CD8-positive, alpha-beta memory T cell (primary cell): ENCODE results near the gene ZNF41. TPM values are rescaled to one million over a fixed set of nuclear protein-coding genes. Genes with fewer than 3 reads are reported as not detected.
"Not testable (repeated sequence)": the region's sequence is repeated elsewhere in the genome, so short reads cannot be mapped to it uniquely, and the experiment has no call there.

ENCODE experiments used
- CTCF ChIA-PET: fragments of 350-600 bp; sonication (Branson Sonifier 250); formaldehyde crosslinking; loops from one replicate; lab custom pipeline; 2021; ENCODE audit warnings: antibody characterized with exemption; lab: Charles Lee
- POLR2A ChIA-PET: fragments of 350-600 bp; sonication (Branson Sonifier 250); formaldehyde crosslinking; loops from one replicate; lab custom pipeline; 2021; ENCODE audit warnings: antibody characterized with exemption; lab: Charles Lee
- DNase-seq, 5 donors: peaks; one replicate each; pipeline versions ENCODE4 v3.0.0 to v3.0.0-alpha.2; 2020 to 2022; ENCODE audit warnings: mixed read lengths in 1 of 5
- H3K27ac ChIP-seq: one replicate; pipeline ENCODE4 v1.7.0; 2013; ENCODE audit warnings: low read depth, mild to moderate bottlenecking, low read length, moderate library complexity
- H3K27me3 ChIP-seq: 2 replicates; pipeline ENCODE4 v1.7.0; 2013; ENCODE audit warnings: low read length, mild to moderate bottlenecking; ENCODE audit not compliant: insufficient read depth, poor library complexity, severe bottlenecking
- H3K36me3 ChIP-seq: 2 replicates; pipeline ENCODE4 v1.7.0; 2013; ENCODE audit warnings: mild to moderate bottlenecking, low read length, moderate library complexity; ENCODE audit not compliant: insufficient read depth
- H3K4me1 ChIP-seq: 2 replicates; pipeline ENCODE4 v1.7.0; 2013; ENCODE audit warnings: mild to moderate bottlenecking, low read length, moderate library complexity; ENCODE audit not compliant: insufficient read depth
- H3K4me3 ChIP-seq: 2 replicates; pipeline ENCODE4 v1.7.0; 2013; ENCODE audit warnings: mild to moderate bottlenecking, low read length
- H3K9me3 ChIP-seq: 2 replicates; pipeline ENCODE4 v1.7.0; 2013; ENCODE audit warnings: mild to moderate bottlenecking, low read length
- H3K27ac Mint-ChIP-seq, 8 donors: one replicate each; pipeline ENCODE4 v1.8.0; 2020 to 2021; ENCODE audit warnings: mixed read lengths in 8 of 8, mild to moderate bottlenecking in 6 of 8, inconsistent platforms in 3 of 8, moderate library complexity in 3 of 8
- H3K27me3 Mint-ChIP-seq, 2 donors: one replicate each; pipeline ENCODE4 v1.8.0; 2020 to 2021; ENCODE audit warnings: mixed read lengths in 2 of 2, mild to moderate bottlenecking in 1 of 2, moderate library complexity in 1 of 2
- H3K36me3 Mint-ChIP-seq, 3 donors: one replicate each; pipeline ENCODE4 v1.8.0; 2020 to 2021; ENCODE audit warnings: mixed read lengths in 3 of 3, inconsistent platforms in 1 of 3, mild to moderate bottlenecking in 1 of 3
- H3K4me1 Mint-ChIP-seq, 3 donors: one replicate each; pipeline ENCODE4 v1.8.0; 2020 to 2021; ENCODE audit warnings: mixed read lengths in 3 of 3, inconsistent platforms in 1 of 3, mild to moderate bottlenecking in 1 of 3
- H3K4me3 Mint-ChIP-seq, 7 donors: one replicate each; pipeline ENCODE4 v1.8.0; 2020 to 2021; ENCODE audit warnings: mixed read lengths in 7 of 7, mild to moderate bottlenecking in 6 of 7, moderate library complexity in 4 of 7, inconsistent platforms in 2 of 7
- H3K9me3 Mint-ChIP-seq, 5 donors: one replicate each; pipeline ENCODE4 v1.8.0; 2020 to 2022; ENCODE audit warnings: mixed read lengths in 5 of 5, mild to moderate bottlenecking in 3 of 5, moderate library complexity in 2 of 5, inconsistent platforms in 1 of 5
- polyA plus RNA-seq: library from polyadenylated mRNA; unstranded; fragments of 300-500 nt; fragmentation: Illumina TruSeq; gene quantifications from one replicate; pipeline ENCODE4 v1.2.3, GENCODE V29; 2021
- total RNA-seq, 2 experiments: library from RNA; stranded (reverse); gene quantifications; one replicate each; pipeline ENCODE4 v1.2.3, GENCODE V29; 2021

Gene ZNF41
- total and polyA plus RNA-seq, 3 experiments from 2014 or later: 7.0 to 11.9 (median 11.9) TPM

DNA sequence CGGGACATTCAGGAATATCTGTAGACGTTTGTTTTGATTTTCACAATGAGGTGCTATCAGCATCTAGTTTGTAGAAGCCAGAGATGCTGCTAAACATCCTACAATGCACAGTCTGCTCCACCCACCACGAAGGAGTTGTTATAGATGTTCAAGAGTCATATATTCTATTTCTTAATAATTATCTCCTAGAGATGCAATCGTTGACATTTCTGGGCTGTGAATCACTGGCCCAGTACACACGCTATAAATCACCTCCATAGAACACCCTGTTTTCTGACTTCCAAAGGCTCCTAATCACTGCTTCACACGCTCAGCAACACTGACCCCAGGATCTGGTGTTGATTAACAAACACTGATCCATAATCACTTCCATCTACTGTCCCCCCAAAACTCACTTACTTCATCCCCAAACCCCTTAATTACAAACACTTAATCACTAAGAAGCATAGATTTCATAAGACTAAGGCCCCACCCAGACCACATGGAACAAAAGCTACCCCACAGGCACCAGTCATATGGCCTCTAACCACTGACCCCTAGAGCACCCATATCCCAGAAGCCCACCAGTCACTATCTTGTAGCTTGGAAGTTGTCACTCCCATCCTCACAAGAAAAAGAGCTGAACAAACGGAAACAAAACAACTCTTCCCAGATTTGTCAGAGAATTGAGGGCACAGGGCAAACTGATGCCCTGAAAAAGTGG lies 31.7 kb upstream of the ZNF41 start:
- no peak for DNase-seq
- Mint-ChIP-seq H3K9me3 (no peaks in the 10 kb centered on the region), H3K27ac (peak overlapping the region in 2 of 8 donors; percentile 7 to 41), H3K36me3 (peaks cover 0 to 3% (median 0%) of the 10 kb centered on the region in 3 donors), H3K27me3 (peaks cover 0 to 15% of the 10 kb centered on the region in 2 donors), H3K4me3 (peak overlapping the region in 5 of 7 donors; percentile 13 to 85 (median 24)), H3K4me1 (peaks cover 4 to 23% (median 12%) of the 10 kb centered on the region in 3 donors)
- Histone ChIP-seq H3K9me3 (no peaks in the 10 kb centered on the region), H3K4me1 (peaks cover 4% of the 10 kb centered on the region), H3K27me3 (no peaks in the 10 kb centered on the region), H3K27ac (no peak overlapping the region), H3K4me3 (no peak overlapping the region), H3K36me3 (no peaks in the 10 kb centered on the region)
- CTCF ChIA-PET: interaction anchor here (1.5 to 1.6 kb wide), 2 partner anchors 9 to 130 kb away, joined by 5 to 8 read pairs; no protein-coding TSS in a partner anchor
- POLR2A ChIA-PET: no interaction called here

DNA sequence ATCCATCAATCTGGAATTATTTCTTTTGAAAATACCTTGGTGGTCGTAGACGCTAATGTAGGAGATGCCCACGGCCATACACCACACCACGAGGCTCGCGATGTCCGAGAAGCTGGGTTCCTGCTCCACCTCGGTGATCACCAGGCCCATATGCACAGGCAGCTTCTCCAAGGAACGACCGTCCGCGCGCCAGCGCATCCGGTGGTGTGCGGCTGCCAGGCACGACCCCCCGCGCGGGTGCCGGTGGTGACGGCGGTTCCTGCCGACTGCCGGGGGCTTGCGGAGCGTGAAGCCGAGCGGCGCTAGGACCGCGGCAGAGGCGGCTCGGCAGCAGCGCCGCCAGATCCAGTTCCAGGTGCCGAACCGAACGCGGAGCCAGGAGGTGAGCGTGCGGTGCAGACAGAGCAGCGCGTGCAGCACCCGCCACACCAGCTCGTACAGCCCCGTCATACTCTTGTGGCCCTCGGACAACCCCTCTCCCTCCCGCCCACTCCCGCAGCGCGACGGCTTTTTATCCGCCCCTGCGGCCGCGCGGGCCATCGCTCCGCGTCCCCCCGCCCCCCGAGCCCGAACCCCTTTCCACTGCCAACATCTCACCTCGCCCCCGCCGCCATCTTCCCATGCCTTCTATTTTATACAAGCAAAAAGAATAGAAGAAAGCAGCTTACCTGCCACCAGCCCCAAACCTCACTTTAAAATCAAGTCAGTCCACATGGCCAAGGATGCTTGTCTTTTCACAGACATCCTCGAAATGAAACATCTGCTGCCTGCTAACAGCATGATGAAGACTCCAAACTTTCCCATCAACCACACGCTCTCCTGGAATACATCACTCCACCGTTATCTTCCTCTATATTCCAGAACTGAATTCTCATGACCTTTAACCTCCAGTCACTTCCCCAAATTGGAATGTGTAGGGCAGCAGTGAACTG lies 30.3 kb upstream of the ZNF41 start:
- not testable (repeated sequence) for H3K9me3 Mint-ChIP-seq, H3K27me3 ChIP-seq, H3K36me3 ChIP-seq, H3K36me3 Mint-ChIP-seq, H3K9me3 ChIP-seq, H3K4me1 ChIP-seq, H3K27ac ChIP-seq
- peak overlapping the region; percentile 53 for H3K4me3 ChIP-seq
- H3K4me3 Mint-ChIP-seq: peak overlapping the region; percentile 64 to 96 (median 85)
- H3K27me3 Mint-ChIP-seq: peaks cover 0 to 12% of the 10 kb centered on the region in 2 donors
- POLR2A ChIA-PET: interaction anchor here (0.6 kb wide), 3 partner anchors 14 to 254 kb away, joined by 3 read pairs; no protein-coding TSS in a partner anchor
- CTCF ChIA-PET: interaction anchor here (0.7 kb wide), 1 partner anchor 280 kb away, joined by 3 read pairs; no protein-coding TSS in a partner anchor
- H3K27ac Mint-ChIP-seq: peak overlapping the region in 6 of 8 donors; percentile 20 to 80 (median 54)
- peaks cover 4 to 23% (median 12%) of the 10 kb centered on the region in 3 donors for H3K4me1 Mint-ChIP-seq
- DNase-seq: peak in 3 of 5 donors; percentile 4 to 36 (median 14)

DNA sequence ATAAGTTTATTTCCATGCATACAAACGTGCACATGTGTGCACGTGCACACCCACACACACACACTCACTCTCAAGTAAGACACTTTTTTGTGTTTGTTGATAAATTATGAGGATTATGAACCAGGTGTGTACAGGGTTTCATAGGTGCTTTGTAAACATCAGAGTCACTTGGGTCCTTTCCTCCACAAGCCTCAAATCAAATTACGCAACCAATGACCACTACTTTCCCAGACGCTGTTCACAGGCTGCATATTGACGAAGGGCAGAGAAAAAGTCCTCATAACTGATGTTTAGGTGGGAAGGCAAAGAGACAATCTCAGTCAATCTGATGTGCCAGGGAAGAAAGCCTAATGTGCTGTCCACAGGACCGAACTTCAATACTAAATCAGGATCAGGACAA lies 29.4 kb upstream of the ZNF41 start:
- Mint-ChIP-seq H3K4me1 (peaks cover 4 to 23% (median 12%) of the 10 kb centered on the region in 3 donors), H3K27ac (peak overlapping the region in 3 of 8 donors; percentile 29 to 43 (median 29)), H3K4me3 (peak overlapping the region; percentile 29 to 66 (median 59)), H3K27me3 (peaks cover 0 to 13% of the 10 kb centered on the region in 2 donors)
- DNase-seq, H3K27me3 ChIP-seq, H3K4me3 ChIP-seq, H3K36me3 Mint-ChIP-seq, H3K9me3 ChIP-seq, POLR2A ChIA-PET, H3K9me3 Mint-ChIP-seq, CTCF ChIA-PET, H3K4me1 ChIP-seq, H3K36me3 ChIP-seq, H3K27ac ChIP-seq: not testable (repeated sequence)

GRCh38 chrX:47507153-47507867 lies 24.3 kb upstream of the ZNF41 start:
- ChIA-PET CTCF (no interaction called here), POLR2A (no interaction called here)
- Histone ChIP-seq H3K36me3 (no peaks in the 10 kb centered on the region), H3K9me3 (no peaks in the 10 kb centered on the region), H3K27me3 (no peaks in the 10 kb centered on the region), H3K4me1 (no peaks in the 10 kb centered on the region), H3K4me3 (no peak overlapping the region), H3K27ac (no peak overlapping the region)
- Mint-ChIP-seq H3K27ac (no peak overlapping the region), H3K4me3 (no peak overlapping the region), H3K9me3 (no peaks in the 10 kb centered on the region), H3K4me1 (peaks cover 0 to under 1% (median under 1%) of the 10 kb centered on the region in 3 donors), H3K36me3 (no peaks in the 10 kb centered on the region), H3K27me3 (peaks cover 0 to 7% of the 10 kb centered on the region in 2 donors)
- DNase-seq: no peak

GRCh38 chrX:47503151-47503550 lies 20.1 kb upstream of the ZNF41 start:
- Histone ChIP-seq H3K36me3 (no peaks in the 10 kb centered on the region), H3K4me1 (no peaks in the 10 kb centered on the region), H3K27me3 (no peaks in the 10 kb centered on the region), H3K4me3 (no peak overlapping the region), H3K9me3 (no peaks in the 10 kb centered on the region), H3K27ac (no peak overlapping the region)
- H3K9me3 Mint-ChIP-seq: no peaks in the 10 kb centered on the region
- H3K27me3 Mint-ChIP-seq: peaks cover 0 to 8% of the 10 kb centered on the region in 2 donors
- ChIA-PET CTCF (no interaction called here), POLR2A (no interaction called here)
- H3K27ac Mint-ChIP-seq: no peak overlapping the region
- H3K4me1 Mint-ChIP-seq: peaks cover 0 to 5% (median 0%) of the 10 kb centered on the region in 3 donors
- no peak for DNase-seq
- no peaks in the 10 kb centered on the region for H3K36me3 Mint-ChIP-seq
- no peak overlapping the region for H3K4me3 Mint-ChIP-seq

DNA sequence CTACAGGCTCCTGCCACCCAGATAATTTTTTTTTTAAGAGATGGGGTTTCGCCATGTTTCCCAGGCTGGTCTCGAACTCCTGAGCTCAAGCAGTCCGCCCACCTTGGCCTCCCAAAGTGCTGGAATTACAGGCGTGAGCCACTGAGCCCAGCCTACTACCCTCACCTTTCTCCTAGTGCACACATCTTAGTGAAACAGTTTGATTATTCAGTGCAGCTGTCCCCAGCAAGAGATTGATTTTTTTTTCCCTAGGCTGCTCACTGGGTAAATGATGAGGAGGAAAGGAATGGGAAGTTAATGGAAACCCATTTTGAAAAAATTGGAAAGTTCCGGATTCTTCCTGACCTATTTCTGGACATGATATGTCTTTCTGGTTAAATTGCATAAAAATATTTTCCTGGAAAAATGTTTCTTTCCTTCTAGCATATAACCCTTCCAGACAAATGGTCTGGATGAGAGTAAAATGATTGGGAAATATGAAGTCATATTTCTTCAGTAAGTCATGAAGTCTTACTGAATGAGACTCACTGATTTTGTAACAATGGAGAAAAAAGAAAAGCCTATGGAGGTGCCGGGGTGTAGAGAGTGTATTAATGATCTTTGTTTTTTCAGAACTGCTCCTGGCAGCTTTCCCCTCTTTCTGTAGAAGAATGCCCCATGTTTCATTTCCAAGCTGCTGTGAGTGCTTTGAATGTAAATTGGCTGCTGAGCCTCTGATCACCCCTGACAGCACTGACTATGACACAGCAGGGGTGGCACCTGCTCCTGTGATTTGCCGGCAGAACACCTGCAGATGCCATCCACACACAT lies 19.5 kb upstream of the ZNF41 start:
- no peaks in the 10 kb centered on the region for H3K9me3 Mint-ChIP-seq
- DNase-seq: no peak
- H3K4me3 Mint-ChIP-seq: no peak overlapping the region
- H3K4me3 ChIP-seq: no peak overlapping the region
- H3K36me3 ChIP-seq: no peaks in the 10 kb centered on the region
- peaks cover 0 to 7% of the 10 kb centered on the region in 2 donors for H3K27me3 Mint-ChIP-seq
- H3K36me3 Mint-ChIP-seq: no peaks in the 10 kb centered on the region
- no peak overlapping the region for H3K27ac Mint-ChIP-seq
- H3K27ac ChIP-seq: no peak overlapping the region
- peaks cover 0 to 5% (median 0%) of the 10 kb centered on the region in 3 donors for H3K4me1 Mint-ChIP-seq
- no peaks in the 10 kb centered on the region for H3K4me1 ChIP-seq
- H3K9me3 ChIP-seq: no peaks in the 10 kb centered on the region
- ChIA-PET CTCF (no interaction called here), POLR2A (interaction anchor here (0.7 kb wide), 1 partner anchor 123 kb away, joined by 8 read pairs; no protein-coding TSS in a partner anchor)
- no peaks in the 10 kb centered on the region for H3K27me3 ChIP-seq
